Frontal cortex (tissue), 4 donors: ENCODE measurements around the gene CHCHD4. TPM values are rescaled to one million over a fixed set of nuclear protein-coding genes. Genes with fewer than 3 reads are reported as not detected.

Source experiments
- DNase-seq, 2 donors: peaks; one replicate each; pipeline ENCODE4 v3.0.0; 2012; ENCODE audit warnings: low spot score in 2 of 2
- FAIRE-seq: peaks from 2 replicates; lab custom pipeline; 2012; peaks lifted over from hg19 to GRCh38; lab: Jason Lieb, UNC
- total RNA-seq: library from RNA; depleted of rRNA; stranded (reverse); fragments of >200 nt; gene quantifications from one replicate; pipeline ENCODE4 v1.2.3, GENCODE V29; 2014
- donor health status: control.
- donor health status: control.
- donor health status: control.

CHCHD4 gene
- total RNA-seq, 1 donor from 2014 or later, result 8.6 TPM

- DNase-seq (no peak), FAIRE-seq (no peak)
These were observed 13.6 kb upstream of the CHCHD4 start for GRCh38 chr3:14138109-14138877.

- no peak for FAIRE-seq
- DNase-seq, result no peak
These were observed 12.8 kb upstream of the CHCHD4 start for GRCh38 chr3:14137445-14137844.

GRCh38 chr3:14137004-14137403, 12.3 kb upstream of the CHCHD4 start:
- no peak for DNase-seq
- FAIRE-seq, result no peak

GRCh38 chr3:14135581-14135980, 10.9 kb upstream of the CHCHD4 start:
- FAIRE-seq, result no peak
- no peak for DNase-seq

GRCh38 chr3:14134291-14134690, 9.6 kb upstream of the CHCHD4 start:
- FAIRE-seq (no peak), DNase-seq (no peak)

GRCh38 chr3:14133876-14134275, 9.2 kb upstream of the CHCHD4 start:
- FAIRE-seq (no peak), DNase-seq (no peak)

- DNase-seq (no peak), FAIRE-seq (no peak)
These were observed 8.6 kb upstream of the CHCHD4 start for GRCh38 chr3:14133188-14133800.

GRCh38 chr3:14132689-14133088, 8.0 kb upstream of the CHCHD4 start:
- no peak for FAIRE-seq

GRCh38 chr3:14132120-14132519, 7.5 kb upstream of the CHCHD4 start:
- no peak for DNase-seq
- no peak for FAIRE-seq

More at GRCh38 chr3:14132689-14133088, 8.0 kb upstream of the CHCHD4 start:
- no peak for DNase-seq

- DNase-seq (no peak), FAIRE-seq (no peak)
These were observed 6.5 kb upstream of the CHCHD4 start for GRCh38 chr3:14131134-14131533.

- no peak for DNase-seq
- no peak for FAIRE-seq
These were observed 6.0 kb upstream of the CHCHD4 start for GRCh38 chr3:14130707-14131106.

- DNase-seq (no peak), FAIRE-seq (no peak)
These were observed 5.6 kb upstream of the CHCHD4 start for GRCh38 chr3:14130230-14130629.

- no peak for FAIRE-seq
- DNase-seq, result no peak
These were observed 4.6 kb upstream of the CHCHD4 start for GRCh38 chr3:14129296-14129695.

- DNase-seq, result no peak
- no peak for FAIRE-seq
These were observed 4.1 kb upstream of the CHCHD4 start for GRCh38 chr3:14128724-14129123.

GRCh38 chr3:14127516-14128161, 3.0 kb upstream of the CHCHD4 start:
- no peak for FAIRE-seq
- DNase-seq, result no peak

GRCh38 chr3:14126887-14127505, 2.3 kb upstream of the CHCHD4 start:
- DNase-seq (no peak), FAIRE-seq (no peak)

GRCh38 chr3:14126017-14126886, 1.6 kb upstream of the CHCHD4 start:
- FAIRE-seq (no peak), DNase-seq (no peak)

- FAIRE-seq, result no peak
- peak in 1 of 2 donors; percentile 64 for DNase-seq
These were observed 735 bp upstream of the CHCHD4 start for GRCh38 chr3:14125193-14126016.

- DNase-seq (peak; percentile 65 to 75), FAIRE-seq (no peak)
These were observed 451 bp downstream of the CHCHD4 start for GRCh38 chr3:14124223-14124614.
